K562 (cell line): ENCODE results near the gene POLRMT. TPM values are rescaled to one million over a fixed set of nuclear protein-coding genes. Genes with fewer than 3 reads are reported as not detected.
A peak's percentile ranks its signal among the peaks of the same experiment; 100 is the strongest.

Experiments
- ETV5 ChIP-seq: sonication (generic); formaldehyde crosslinking; IDR thresholded peaks from 2 replicates; pipeline ENCODE4 v1.4.0; 2020; ENCODE audit warnings: low read depth, mild to moderate bottlenecking, missing genetic modification reagents
- FOXA1 ChIP-seq: fragments of 450-650 bp; IDR thresholded peaks from 2 replicates; pipeline ENCODE4 v1.6.1; 2016; ENCODE audit warnings: mild to moderate bottlenecking, borderline replicate concordance
- FOXA3 ChIP-seq, 2 experiments: fragments of 450-650 bp in 1 of 2; sonication (generic) in 1 of 2; formaldehyde crosslinking; IDR thresholded peaks in 1 of 2; conservative IDR thresholded peaks in 1 of 2; 2 replicates each; pipeline versions ENCODE4 v1.4.0 to v1.8.0; 2020 to 2022; ENCODE audit warnings: mild to moderate bottlenecking in 2 of 2, missing genetic modification reagents in 1 of 2
- FOXK1 ChIP-seq: sonication (generic); formaldehyde crosslinking; IDR thresholded peaks from 2 replicates; pipeline ENCODE4 v1.8.0; 2022; ENCODE audit warnings: missing genetic modification reagents, mild to moderate bottlenecking, borderline replicate concordance
- GABPA ChIP-seq: fragments of 200-800 bp; sonication (Bioruptor generic); conservative IDR thresholded peaks from 2 replicates; pipeline ENCODE4 v1.6.1; 2016; ENCODE audit warnings: low read depth, missing genetic modification characterization, missing compliant biosample characterization
- JUN ChIP-seq, 2 experiments: sonication (generic) in 1 of 2; formaldehyde crosslinking in 1 of 2; IDR thresholded peaks; 2 replicates each; pipeline versions ENCODE4 v1.6.1 to v1.8.0; 2012 to 2022; ENCODE audit warnings: borderline replicate concordance in 2 of 2, mild to moderate bottlenecking in 2 of 2, improper control_type of control experiment in 1 of 2, low read depth in 1 of 2, low read length in 1 of 2, missing genetic modification reagents in 1 of 2
- KDM5B ChIP-seq: fragments of 200-600 bp; sonication (generic); IDR thresholded peaks from 2 replicates; pipeline ENCODE4 v1.6.1; 2012; ENCODE audit warnings: low read depth, mild to moderate bottlenecking, moderate library complexity, low read length, control low read depth, inconsistent platforms; ENCODE audit not compliant: insufficient replicate concordance
- KLF6 ChIP-seq: fragments of 250-450 bp; sonication (Bioruptor Pico); IDR thresholded peaks from 2 replicates; pipeline ENCODE4 v1.4.0; 2020; ENCODE audit warnings: mild to moderate bottlenecking, moderate library complexity, borderline replicate concordance
- MLLT1 ChIP-seq, 2 experiments: fragments of 450-650 bp; IDR thresholded peaks; 2 replicates each; pipeline ENCODE4 v1.6.1; 2016
- NFIC ChIP-seq: fragments of 450-650 bp; IDR thresholded peaks from 2 replicates; pipeline ENCODE4 v1.6.1; 2017; ENCODE audit warnings: mild to moderate bottlenecking, inconsistent platforms
- NKRF ChIP-seq: fragments of 450-650 bp; IDR thresholded peaks from 2 replicates; pipeline ENCODE4 v1.6.1; 2016; ENCODE audit warnings: borderline replicate concordance
- RBFOX2 ChIP-seq: fragments of 200-400 bp; formaldehyde crosslinking; IDR thresholded peaks from 2 replicates; pipeline ENCODE4 v1.6.1; 2017; ENCODE audit warnings: low read depth, mild to moderate bottlenecking, low read length, moderate library complexity
- RBM15 ChIP-seq: fragments of 200-400 bp; formaldehyde crosslinking; IDR thresholded peaks from 2 replicates; pipeline ENCODE4 v1.6.1; 2018; ENCODE audit warnings: mild to moderate bottlenecking, low read length, moderate library complexity; ENCODE audit not compliant: insufficient read depth
- TCF7 ChIP-seq: sonication (generic); IDR thresholded peaks from 2 replicates; pipeline ENCODE4 v1.6.1; 2016; ENCODE audit warnings: antibody characterized with exemption, borderline replicate concordance
- TFAP4 ChIP-seq: sonication (generic); formaldehyde crosslinking; IDR thresholded peaks from 2 replicates; pipeline ENCODE4 v1.8.0; 2022; ENCODE audit warnings: missing genetic modification reagents, mild to moderate bottlenecking, moderate library complexity, borderline replicate concordance
- TGIF2 ChIP-seq: sonication (generic); formaldehyde crosslinking; IDR thresholded peaks from 2 replicates; pipeline ENCODE4 v1.8.1; 2022; ENCODE audit warnings: mild to moderate bottlenecking, missing genetic modification reagents, moderate library complexity
- ZBTB12 ChIP-seq: fragments of 250-450 bp; sonication (Bioruptor Pico); IDR thresholded peaks from 2 replicates; pipeline ENCODE4 v1.4.0; 2020
- ZBTB7A ChIP-seq: IDR thresholded peaks from 2 replicates; pipeline ENCODE4 v1.6.1; 2011; ENCODE audit warnings: low read depth, mild to moderate bottlenecking, low read length, moderate library complexity, borderline replicate concordance; ENCODE audit not compliant: control insufficient read depth
- ZNF3 ChIP-seq: fragments of 250-450 bp; sonication (Bioruptor Pico); IDR thresholded peaks from 2 replicates; pipeline ENCODE4 v1.5.0; 2021; ENCODE audit warnings: mild to moderate bottlenecking, moderate library complexity
- ZNF785 ChIP-seq: fragments of 250-450 bp; sonication (Bioruptor Pico); IDR thresholded peaks from 2 replicates; pipeline ENCODE4 v1.4.0; 2020; ENCODE audit warnings: mild to moderate bottlenecking
- ZSCAN29 ChIP-seq: fragments of 450-650 bp; IDR thresholded peaks from 2 replicates; pipeline ENCODE4 v1.6.1; 2017
- polyA plus RNA-seq, 8 experiments: library from polyadenylated mRNA; depleted of rRNA in 4 of 8; stranded (reverse) in 5 of 8; unstranded in 3 of 8; fragments of >200 nt; fragmentation: Nextera tagmentation in 2 of 8; fragmentation: Illumina TruSeq in 1 of 8; extraction: Ambion mirVana in 2 of 8; extraction: Trizol in 1 of 8; gene quantifications; 2 replicates each; pipeline versions ENCODE4 v1.2.1 to v1.2.3, GENCODE V29; 2011 to 2014; ENCODE audit warnings: inconsistent platforms in 1 of 8, missing spikeins in 1 of 8
- total RNA-seq, 7 experiments: library from RNA; depleted of rRNA in 6 of 7; stranded (reverse); fragments of >200 nt in 6 of 7; fragmentation: Illumina TruSeq in 2 of 7; extraction: Trizol in 2 of 7; gene quantifications; 2 replicates each; pipeline versions ENCODE4 v1.2.1 to v1.2.3, GENCODE V29; 2011 to 2021; ENCODE audit warnings: low replicate concordance in 1 of 7

Gene POLRMT
- total and polyA plus RNA-seq, 9 of the 15 experiments (the other 6 are each of a cell fraction or from before 2014, with no cell fraction given) = 30.3 to 144 (median 68.0) TPM

- TF ChIP-seq MLLT1 (IDR thresholded peaks at IDR 0.05) (0 out of 4 replicates have a peak, but pooled peaks of 1 of the 2 experiments have one; percentile 10), JUN (IDR thresholded peaks at IDR 0.05; ENCODE audit: borderline replicate concordance, low read depth, low read length) (no peak), JUN (CRISPR knock-in tag; IDR thresholded peaks at IDR 0.05; ENCODE audit: borderline replicate concordance) (no peak), ZNF785 (CRISPR knock-in tag) (no peak), KDM5B (peak; percentile 56), ZSCAN29 (no peak), FOXK1 (CRISPR knock-in tag) (no peak), FOXA1 (no peak), ZNF3 (CRISPR knock-in tag) (no peak), TFAP4 (peak; percentile 17; the same call in 1 of the 2 replicates), ETV5 (CRISPR knock-in tag) (no peak), TGIF2 (CRISPR knock-in tag) (peak; percentile 87; the same call in 1 of the 2 replicates), GABPA (tag) (no peak), RBFOX2 (peak; percentile 83), NFIC (peak; percentile 94), RBM15 (no peak), TCF7 (no peak), KLF6 (no peak), NKRF (peak; percentile 41; the same call in 1 of the 2 replicates), FOXA3 (CRISPR knock-in tag; conservative IDR thresholded peaks at IDR 0.05 in 1 of 2, IDR thresholded peaks at IDR 0.05 in 1 of 2) (no peak), ZBTB12 (CRISPR knock-in tag) (no peak), ZBTB7A (peak; percentile 85)
These were observed 60.4 kb downstream of the POLRMT start (continued) for GRCh38 chr19:572743-573518.
